Left renal pelvis (tissue), 4 donors: Measurements from ENCODE around the gene DUOX1. TPM values are rescaled to one million over a fixed set of nuclear protein-coding genes. Genes with fewer than 3 reads are reported as not detected.
A peak's percentile ranks its signal among the peaks of the same experiment; 100 is the strongest.

Experiments
- DNase-seq, 4 donors: peaks; one replicate each; pipeline ENCODE4 v3.0.0-alpha.2; 2013; ENCODE audit warnings: low read depth in 4 of 4, low spot score in 3 of 4
- polyA plus RNA-seq, 4 donors: library from polyadenylated mRNA; unstranded; fragments of 120-200 nt; gene quantifications; one replicate each; pipeline ENCODE4 v1.2.1, GENCODE V29; 2013; ENCODE audit not compliant: insufficient read length in 4 of 4

The DUOX1 gene
- polyA plus RNA-seq, 4 donors, result 1.8 to 5.4 (median 2.4) TPM

GRCh38 chr15:45165536-45165935 is 35.7 kb downstream of the DUOX1 start:
- DNase-seq, result no peak

- peak in 3 of 4 donors; percentile 60 to 73 (median 72) for DNase-seq
Observed at GRCh38 chr15:45166834-45167630, 37.2 kb downstream of the DUOX1 start.

GRCh38 chr15:45167631-45168205 is 37.9 kb downstream of the DUOX1 start:
- DNase-seq, result no peak

- no peak for DNase-seq
Observed at GRCh38 chr15:45168286-45168685, 38.5 kb downstream of the DUOX1 start.

- DNase-seq, result no peak
Observed at GRCh38 chr15:45168751-45169551, 39.2 kb downstream of the DUOX1 start.

GRCh38 chr15:45169608-45170480 is 40.0 kb downstream of the DUOX1 start:
- no peak for DNase-seq

- no peak for DNase-seq
Observed at GRCh38 chr15:45171912-45172311, 42.1 kb downstream of the DUOX1 start.

- DNase-seq, result no peak
Observed at GRCh38 chr15:45174069-45174468, 44.3 kb downstream of the DUOX1 start.

- no peak for DNase-seq
Observed at GRCh38 chr15:45174577-45174976, 44.8 kb downstream of the DUOX1 start.

- no peak for DNase-seq
Observed at GRCh38 chr15:45177285-45177684, 47.5 kb downstream of the DUOX1 start.

GRCh38 chr15:45179221-45179985 is 49.6 kb downstream of the DUOX1 start:
- DNase-seq, result no peak

- no peak for DNase-seq
Observed at GRCh38 chr15:45180201-45180600, 50.4 kb downstream of the DUOX1 start.

- no peak for DNase-seq
Observed at GRCh38 chr15:45180648-45181436, 51.0 kb downstream of the DUOX1 start.

- no peak for DNase-seq
Observed at GRCh38 chr15:45181491-45182285, 51.9 kb downstream of the DUOX1 start.

GRCh38 chr15:45182996-45183395 is 53.2 kb downstream of the DUOX1 start:
- DNase-seq, result no peak

- DNase-seq, result no peak
Observed at GRCh38 chr15:45183511-45183910, 53.7 kb downstream of the DUOX1 start.

GRCh38 chr15:45184562-45185041 is 54.8 kb downstream of the DUOX1 start:
- DNase-seq, result no peak
